ENCODE data around the gene TBX21. TPM values are rescaled to one million over a fixed set of nuclear protein-coding genes. Genes with fewer than 3 reads are reported as not detected.

TBX21 gene
- total and polyA plus RNA-seq, 2 experiments from 2014 or later, result not detected

DNA sequence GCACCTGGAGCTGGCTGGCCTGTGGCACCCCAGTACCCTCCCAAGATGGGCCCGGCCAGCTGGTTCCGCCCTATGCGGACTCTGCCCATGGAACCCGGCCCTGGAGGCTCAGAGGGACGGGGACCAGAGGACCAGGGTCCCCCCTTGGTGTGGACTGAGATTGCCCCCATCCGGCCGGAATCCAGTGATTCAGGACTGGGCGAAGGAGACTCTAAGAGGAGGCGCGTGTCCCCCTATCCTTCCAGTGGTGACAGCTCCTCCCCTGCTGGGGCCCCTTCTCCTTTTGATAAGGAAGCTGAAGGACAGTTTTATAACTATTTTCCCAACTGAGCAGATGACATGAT lies 12.0 kb downstream of the TBX21 start (continued):
- TF ChIP-seq, protein P1, sequence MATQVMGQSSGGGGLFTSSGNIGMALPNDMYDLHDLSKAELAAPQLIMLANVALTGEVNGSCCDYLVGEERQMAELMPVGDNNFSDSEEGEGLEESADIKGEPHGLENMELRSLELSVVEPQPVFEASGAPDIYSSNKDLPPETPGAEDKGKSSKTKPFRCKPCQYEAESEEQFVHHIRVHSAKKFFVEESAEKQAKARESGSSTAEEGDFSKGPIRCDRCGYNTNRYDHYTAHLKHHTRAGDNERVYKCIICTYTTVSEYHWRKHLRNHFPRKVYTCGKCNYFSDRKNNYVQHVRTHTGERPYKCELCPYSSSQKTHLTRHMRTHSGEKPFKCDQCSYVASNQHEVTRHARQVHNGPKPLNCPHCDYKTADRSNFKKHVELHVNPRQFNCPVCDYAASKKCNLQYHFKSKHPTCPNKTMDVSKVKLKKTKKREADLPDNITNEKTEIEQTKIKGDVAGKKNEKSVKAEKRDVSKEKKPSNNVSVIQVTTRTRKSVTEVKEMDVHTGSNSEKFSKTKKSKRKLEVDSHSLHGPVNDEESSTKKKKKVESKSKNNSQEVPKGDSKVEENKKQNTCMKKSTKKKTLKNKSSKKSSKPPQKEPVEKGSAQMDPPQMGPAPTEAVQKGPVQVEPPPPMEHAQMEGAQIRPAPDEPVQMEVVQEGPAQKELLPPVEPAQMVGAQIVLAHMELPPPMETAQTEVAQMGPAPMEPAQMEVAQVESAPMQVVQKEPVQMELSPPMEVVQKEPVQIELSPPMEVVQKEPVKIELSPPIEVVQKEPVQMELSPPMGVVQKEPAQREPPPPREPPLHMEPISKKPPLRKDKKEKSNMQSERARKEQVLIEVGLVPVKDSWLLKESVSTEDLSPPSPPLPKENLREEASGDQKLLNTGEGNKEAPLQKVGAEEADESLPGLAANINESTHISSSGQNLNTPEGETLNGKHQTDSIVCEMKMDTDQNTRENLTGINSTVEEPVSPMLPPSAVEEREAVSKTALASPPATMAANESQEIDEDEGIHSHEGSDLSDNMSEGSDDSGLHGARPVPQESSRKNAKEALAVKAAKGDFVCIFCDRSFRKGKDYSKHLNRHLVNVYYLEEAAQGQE (IDR thresholded peaks at IDR 0.05; ENCODE audit: unreplicated experiment), result no peak

DNA sequence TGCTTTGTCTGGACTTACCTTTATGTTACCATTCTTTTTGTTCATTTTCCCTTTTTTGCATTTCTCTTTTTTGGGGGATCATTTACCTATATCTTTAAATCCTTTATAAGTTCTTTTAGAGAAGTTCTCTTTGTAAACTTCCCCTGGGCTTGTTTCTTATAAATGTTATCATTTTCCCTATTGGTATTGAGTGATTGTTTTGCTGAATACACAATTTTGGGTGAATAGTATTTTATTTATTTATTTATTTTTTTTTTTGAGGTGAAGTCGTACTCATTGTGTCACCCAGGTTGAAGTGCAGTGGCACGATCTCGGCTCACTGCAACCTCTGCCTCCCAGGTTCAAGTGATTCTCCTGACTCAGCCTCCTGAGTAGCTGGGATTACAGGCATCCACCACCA lies 18.4 kb downstream of the TBX21 start:
- Histone ChIP-seq H3K36me3 (ENCODE audit: insufficient read depth) (no peaks in the 10 kb centered on the region), H3K27ac (ENCODE audit: low read depth) (no peak overlapping the region), H3K4me1 (ENCODE audit: insufficient read depth) (no peaks in the 10 kb centered on the region), H3K27me3 (ENCODE audit: insufficient read depth) (no peaks in the 10 kb centered on the region), H3F3A (replicated peaks; ENCODE audit: low read depth) (no peaks in the 10 kb centered on the region), H3K4me2 (no peak overlapping the region), H3K79me2 (replicated peaks; ENCODE audit: insufficient read depth) (no peaks in the 10 kb centered on the region), H2AFZ (no peak overlapping the region), H3K9me2 (ENCODE audit: insufficient read depth) (no peaks in the 10 kb centered on the region), H3K4me3 (no peak overlapping the region), H4K20me1 (replicated peaks; ENCODE audit: insufficient read depth) (no peaks in the 10 kb centered on the region)
- Mint-ChIP-seq H3K36me3 (ENCODE audit: low read depth) (no peaks in the 10 kb centered on the region), H3K9me3 (peaks cover 3% of the 10 kb centered on the region; the same call in 1 of the 3 replicates), H3K27me3 (ENCODE audit: insufficient read depth, low read depth, poor library complexity) (no peaks in the 10 kb centered on the region), H3K27ac (no peak overlapping the region), H3K4me1 (no peaks in the 10 kb centered on the region), H3K4me3 (no peak overlapping the region)
- no peak for ATAC-seq
- no peak for TF ChIP-seq CREB1 (CRISPR knock-in tag; IDR thresholded peaks at IDR 0.05; ENCODE audit: low read depth)
- TF ChIP-seq EZH2phosphoT487 (IDR thresholded peaks at IDR 0.05; ENCODE audit: unreplicated experiment), result no peak
- no peak for TF ChIP-seq ZNF331 (CRISPR knock-in tag; IDR thresholded peaks at IDR 0.05; ENCODE audit: low read depth)
- no peak for DNase-seq (ENCODE audit: low spot score)

DNA sequence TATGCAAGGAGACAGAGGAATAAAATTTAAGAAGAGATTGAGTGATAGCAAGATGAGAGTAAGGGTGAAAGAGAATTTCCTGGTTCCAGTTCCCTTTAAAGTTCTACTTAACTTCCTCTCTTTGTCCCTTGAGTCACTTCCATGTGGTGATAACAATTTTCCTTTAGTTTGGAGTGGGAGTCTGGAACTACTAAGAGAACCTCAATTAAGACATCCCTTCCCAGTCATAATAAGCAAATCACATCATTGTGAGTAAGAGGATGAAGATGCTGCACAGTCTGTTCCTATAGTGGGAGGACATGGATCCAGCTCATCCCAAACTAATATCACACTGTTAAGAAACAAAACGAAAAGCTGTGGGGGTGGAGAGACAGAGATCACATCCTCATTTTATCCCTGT lies 24.4 kb downstream of the TBX21 start:
- no peaks in the 10 kb centered on the region for H3K36me3 Mint-ChIP-seq (ENCODE audit: low read depth)
- Histone ChIP-seq H3K4me1 (ENCODE audit: insufficient read depth) (no peaks in the 10 kb centered on the region), H3K4me2 (no peak overlapping the region), H4K20me1 (replicated peaks; ENCODE audit: insufficient read depth) (no peaks in the 10 kb centered on the region), H3K4me3 (no peak overlapping the region), H3K27me3 (ENCODE audit: insufficient read depth) (no peaks in the 10 kb centered on the region), H2AFZ (no peak overlapping the region), H3K36me3 (ENCODE audit: insufficient read depth) (no peaks in the 10 kb centered on the region), H3F3A (replicated peaks; ENCODE audit: low read depth) (no peaks in the 10 kb centered on the region), H3K79me2 (replicated peaks; ENCODE audit: insufficient read depth) (no peaks in the 10 kb centered on the region), H3K9me2 (ENCODE audit: insufficient read depth) (no peaks in the 10 kb centered on the region), H3K27ac (ENCODE audit: low read depth) (no peak overlapping the region)
- no peak for ATAC-seq
- DNase-seq (ENCODE audit: low spot score), result no peak
- no peak overlapping the region for H3K4me3 Mint-ChIP-seq
- no peak overlapping the region for H3K27ac Mint-ChIP-seq
- H3K9me3 Mint-ChIP-seq, result peaks cover 13% of the 10 kb centered on the region; the same call in 2 of the 3 replicates
- H3K27me3 Mint-ChIP-seq (ENCODE audit: insufficient read depth, low read depth, poor library complexity), result peaks cover 2% of the 10 kb centered on the region
- H3K4me1 Mint-ChIP-seq, result no peaks in the 10 kb centered on the region
- no peak for TF ChIP-seq EZH2phosphoT487 (IDR thresholded peaks at IDR 0.05; ENCODE audit: unreplicated experiment)
- no peak for TF ChIP-seq EZH2 (IDR thresholded peaks at IDR 0.05; ENCODE audit: low read depth, unreplicated experiment)
- TF ChIP-seq, protein P2, sequence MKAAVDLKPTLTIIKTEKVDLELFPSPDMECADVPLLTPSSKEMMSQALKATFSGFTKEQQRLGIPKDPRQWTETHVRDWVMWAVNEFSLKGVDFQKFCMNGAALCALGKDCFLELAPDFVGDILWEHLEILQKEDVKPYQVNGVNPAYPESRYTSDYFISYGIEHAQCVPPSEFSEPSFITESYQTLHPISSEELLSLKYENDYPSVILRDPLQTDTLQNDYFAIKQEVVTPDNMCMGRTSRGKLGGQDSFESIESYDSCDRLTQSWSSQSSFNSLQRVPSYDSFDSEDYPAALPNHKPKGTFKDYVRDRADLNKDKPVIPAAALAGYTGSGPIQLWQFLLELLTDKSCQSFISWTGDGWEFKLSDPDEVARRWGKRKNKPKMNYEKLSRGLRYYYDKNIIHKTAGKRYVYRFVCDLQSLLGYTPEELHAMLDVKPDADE (IDR thresholded peaks at IDR 0.05), result no peak
- TF ChIP-seq ZNF114 (CRISPR knock-in tag; IDR thresholded peaks at IDR 0.05), result no peak
- no peak for TF ChIP-seq STAT1 (IDR thresholded peaks at IDR 0.05; ENCODE audit: unreplicated experiment)
- TF ChIP-seq JUNB (IDR thresholded peaks at IDR 0.05; ENCODE audit: unreplicated experiment), result no peak
- TF ChIP-seq, protein P3, sequence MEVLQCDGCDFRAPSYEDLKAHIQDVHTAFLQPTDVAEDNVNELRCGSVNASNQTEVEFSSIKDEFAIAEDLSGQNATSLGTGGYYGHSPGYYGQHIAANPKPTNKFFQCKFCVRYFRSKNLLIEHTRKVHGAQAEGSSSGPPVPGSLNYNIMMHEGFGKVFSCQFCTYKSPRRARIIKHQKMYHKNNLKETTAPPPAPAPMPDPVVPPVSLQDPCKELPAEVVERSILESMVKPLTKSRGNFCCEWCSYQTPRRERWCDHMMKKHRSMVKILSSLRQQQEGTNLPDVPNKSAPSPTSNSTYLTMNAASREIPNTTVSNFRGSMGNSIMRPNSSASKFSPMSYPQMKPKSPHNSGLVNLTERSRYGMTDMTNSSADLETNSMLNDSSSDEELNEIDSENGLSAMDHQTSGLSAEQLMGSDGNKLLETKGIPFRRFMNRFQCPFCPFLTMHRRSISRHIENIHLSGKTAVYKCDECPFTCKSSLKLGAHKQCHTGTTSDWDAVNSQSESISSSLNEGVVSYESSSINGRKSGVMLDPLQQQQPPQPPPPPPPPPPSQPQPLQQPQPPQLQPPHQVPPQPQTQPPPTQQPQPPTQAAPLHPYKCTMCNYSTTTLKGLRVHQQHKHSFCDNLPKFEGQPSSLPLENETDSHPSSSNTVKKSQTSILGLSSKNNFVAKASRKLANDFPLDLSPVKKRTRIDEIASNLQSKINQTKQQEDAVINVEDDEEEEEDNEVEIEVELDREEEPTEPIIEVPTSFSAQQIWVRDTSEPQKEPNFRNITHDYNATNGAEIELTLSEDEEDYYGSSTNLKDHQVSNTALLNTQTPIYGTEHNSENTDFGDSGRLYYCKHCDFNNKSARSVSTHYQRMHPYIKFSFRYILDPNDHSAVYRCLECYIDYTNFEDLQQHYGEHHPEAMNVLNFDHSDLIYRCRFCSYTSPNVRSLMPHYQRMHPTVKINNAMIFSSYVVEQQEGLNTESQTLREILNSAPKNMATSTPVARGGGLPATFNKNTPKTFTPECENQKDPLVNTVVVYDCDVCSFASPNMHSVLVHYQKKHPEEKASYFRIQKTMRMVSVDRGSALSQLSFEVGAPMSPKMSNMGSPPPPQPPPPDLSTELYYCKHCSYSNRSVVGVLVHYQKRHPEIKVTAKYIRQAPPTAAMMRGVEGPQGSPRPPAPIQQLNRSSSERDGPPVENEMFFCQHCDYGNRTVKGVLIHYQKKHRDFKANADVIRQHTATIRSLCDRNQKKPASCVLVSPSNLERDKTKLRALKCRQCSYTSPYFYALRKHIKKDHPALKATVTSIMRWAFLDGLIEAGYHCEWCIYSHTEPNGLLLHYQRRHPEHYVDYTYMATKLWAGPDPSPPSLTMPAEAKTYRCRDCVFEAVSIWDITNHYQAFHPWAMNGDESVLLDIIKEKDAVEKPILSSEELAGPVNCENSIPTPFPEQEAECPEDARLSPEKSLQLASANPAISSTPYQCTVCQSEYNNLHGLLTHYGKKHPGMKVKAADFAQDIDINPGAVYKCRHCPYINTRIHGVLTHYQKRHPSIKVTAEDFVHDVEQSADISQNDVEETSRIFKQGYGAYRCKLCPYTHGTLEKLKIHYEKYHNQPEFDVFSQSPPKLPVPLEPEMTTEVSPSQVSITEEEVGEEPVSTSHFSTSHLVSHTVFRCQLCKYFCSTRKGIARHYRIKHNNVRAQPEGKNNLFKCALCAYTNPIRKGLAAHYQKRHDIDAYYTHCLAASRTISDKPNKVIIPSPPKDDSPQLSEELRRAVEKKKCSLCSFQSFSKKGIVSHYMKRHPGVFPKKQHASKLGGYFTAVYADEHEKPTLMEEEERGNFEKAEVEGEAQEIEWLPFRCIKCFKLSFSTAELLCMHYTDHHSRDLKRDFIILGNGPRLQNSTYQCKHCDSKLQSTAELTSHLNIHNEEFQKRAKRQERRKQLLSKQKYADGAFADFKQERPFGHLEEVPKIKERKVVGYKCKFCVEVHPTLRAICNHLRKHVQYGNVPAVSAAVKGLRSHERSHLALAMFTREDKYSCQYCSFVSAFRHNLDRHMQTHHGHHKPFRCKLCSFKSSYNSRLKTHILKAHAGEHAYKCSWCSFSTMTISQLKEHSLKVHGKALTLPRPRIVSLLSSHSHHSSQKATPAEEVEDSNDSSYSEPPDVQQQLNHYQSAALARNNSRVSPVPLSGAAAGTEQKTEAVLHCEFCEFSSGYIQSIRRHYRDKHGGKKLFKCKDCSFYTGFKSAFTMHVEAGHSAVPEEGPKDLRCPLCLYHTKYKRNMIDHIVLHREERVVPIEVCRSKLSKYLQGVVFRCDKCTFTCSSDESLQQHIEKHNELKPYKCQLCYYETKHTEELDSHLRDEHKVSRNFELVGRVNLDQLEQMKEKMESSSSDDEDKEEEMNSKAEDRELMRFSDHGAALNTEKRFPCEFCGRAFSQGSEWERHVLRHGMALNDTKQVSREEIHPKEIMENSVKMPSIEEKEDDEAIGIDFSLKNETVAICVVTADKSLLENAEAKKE (CRISPR knock-in tag; IDR thresholded peaks at IDR 0.05), result no peak
- TF ChIP-seq CREB1 (CRISPR knock-in tag; IDR thresholded peaks at IDR 0.05; ENCODE audit: low read depth), result no peak
